Subcutaneous abdominal adipose tissue (tissue), 5 donors: ENCODE measurements around the gene KCNMB2.

Experiments used
- H3K27ac ChIP-seq: one replicate; pipeline ENCODE4 v1.7.0; 2013; ENCODE audit warnings: low read depth, mild to moderate bottlenecking, inconsistent platforms, low read length, moderate library complexity
- H3K27me3 ChIP-seq, 5 donors: one replicate each; pipeline ENCODE4 v1.7.0; 2013; ENCODE audit warnings: low read length in 5 of 5, inconsistent platforms in 1 of 5; ENCODE audit not compliant: control insufficient read depth in 5 of 5, insufficient read depth in 4 of 5
- H3K36me3 ChIP-seq, 5 donors: one replicate each; pipeline ENCODE4 v1.7.0; 2013; ENCODE audit warnings: low read length in 5 of 5; ENCODE audit not compliant: control insufficient read depth in 5 of 5, insufficient read depth in 5 of 5
- H3K4me1 ChIP-seq, 5 donors: one replicate each; pipeline ENCODE4 v1.7.0; 2013; ENCODE audit warnings: low read length in 5 of 5, mild to moderate bottlenecking in 3 of 5, moderate library complexity in 1 of 5; ENCODE audit not compliant: control insufficient read depth in 5 of 5, insufficient read depth in 5 of 5
- H3K4me3 ChIP-seq, 5 donors: one replicate each; pipeline ENCODE4 v1.7.0; 2013; ENCODE audit warnings: low read length in 5 of 5, low read depth in 1 of 5
- H3K9ac ChIP-seq, 5 donors: one replicate each; pipeline ENCODE4 v1.7.0; 2013; ENCODE audit warnings: low read length in 5 of 5, mild to moderate bottlenecking in 4 of 5, moderate library complexity in 3 of 5
- H3K9me3 ChIP-seq, 5 donors: one replicate each; pipeline ENCODE4 v1.7.0; 2013; ENCODE audit warnings: low read length in 5 of 5; ENCODE audit not compliant: control insufficient read depth in 5 of 5
- donor health status: healthy.
- donor health status: healthy.
- donor health status: healthy.
- donor health status: healthy.
- donor health status: healthy.

The KCNMB2 gene

GRCh38 chr3:178680037-178680436 is 143.8 kb downstream of the KCNMB2 start:
- Histone ChIP-seq H3K4me3 (no peak overlapping the region), H3K36me3 (no peaks in the 10 kb centered on the region), H3K9me3 (peaks cover 0 to 4% (median 0%) of the 10 kb centered on the region in 5 donors), H3K27me3 (no peaks in the 10 kb centered on the region), H3K4me1 (no peaks in the 10 kb centered on the region), H3K9ac (no peak overlapping the region), H3K27ac (no peak overlapping the region)

DNA sequence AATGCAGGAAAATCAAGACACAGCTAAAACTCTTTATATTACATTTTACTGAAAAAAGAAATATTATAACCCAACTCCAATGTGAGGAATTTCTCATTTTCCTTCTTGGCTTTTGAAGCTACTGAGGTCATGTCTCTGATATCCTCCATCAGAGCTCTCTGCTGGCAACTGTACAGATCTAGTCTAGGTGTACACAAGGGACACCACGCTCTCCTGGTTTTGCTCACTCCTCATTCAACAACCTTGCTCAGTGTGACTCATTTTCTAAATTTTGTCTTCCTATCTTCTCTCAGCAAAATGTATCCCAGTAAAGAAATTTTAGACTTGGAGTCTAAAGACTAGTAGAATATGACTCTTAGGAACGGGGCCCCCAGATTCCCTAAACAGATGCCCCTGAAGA is 144.3 kb downstream of the KCNMB2 start:
- no peaks in the 10 kb centered on the region for H3K4me1 ChIP-seq
- no peak overlapping the region for H3K27ac ChIP-seq
- no peaks in the 10 kb centered on the region for H3K27me3 ChIP-seq

GRCh38 chr3:178684881-178685590 is 148.8 kb downstream of the KCNMB2 start:
- H3K27ac ChIP-seq, result no peak overlapping the region
- H3K4me3 ChIP-seq, result no peak overlapping the region
- H3K27me3 ChIP-seq, result no peaks in the 10 kb centered on the region
- H3K4me1 ChIP-seq, result no peaks in the 10 kb centered on the region
- no peaks in the 10 kb centered on the region for H3K36me3 ChIP-seq
- H3K9me3 ChIP-seq, result peaks cover 0 to 4% (median 0%) of the 10 kb centered on the region in 5 donors
- H3K9ac ChIP-seq, result no peak overlapping the region

More for the DNA sequence above, 144.3 kb downstream of the KCNMB2 start:
- H3K4me3 ChIP-seq, result no peak overlapping the region
- peaks cover 0 to 4% (median 0%) of the 10 kb centered on the region in 5 donors for H3K9me3 ChIP-seq
- no peak overlapping the region for H3K9ac ChIP-seq
- H3K36me3 ChIP-seq, result no peaks in the 10 kb centered on the region

DNA sequence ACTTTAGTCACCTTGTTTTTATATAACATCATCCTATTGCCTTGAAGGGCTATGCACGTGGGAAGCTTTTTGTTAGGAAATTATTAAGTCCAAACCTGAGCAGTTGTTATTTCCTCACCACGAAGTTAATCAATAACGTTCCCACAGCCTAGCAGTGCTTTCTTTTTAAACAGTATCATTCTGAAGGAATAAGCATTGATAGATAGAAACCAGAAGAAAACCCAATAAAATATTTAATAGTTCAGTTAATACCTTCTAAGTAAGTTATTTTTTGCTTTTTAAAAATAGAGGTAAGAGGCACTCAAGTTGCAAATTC is 149.3 kb downstream of the KCNMB2 start:
- no peaks in the 10 kb centered on the region for H3K27me3 ChIP-seq
- no peak overlapping the region for H3K27ac ChIP-seq

DNA sequence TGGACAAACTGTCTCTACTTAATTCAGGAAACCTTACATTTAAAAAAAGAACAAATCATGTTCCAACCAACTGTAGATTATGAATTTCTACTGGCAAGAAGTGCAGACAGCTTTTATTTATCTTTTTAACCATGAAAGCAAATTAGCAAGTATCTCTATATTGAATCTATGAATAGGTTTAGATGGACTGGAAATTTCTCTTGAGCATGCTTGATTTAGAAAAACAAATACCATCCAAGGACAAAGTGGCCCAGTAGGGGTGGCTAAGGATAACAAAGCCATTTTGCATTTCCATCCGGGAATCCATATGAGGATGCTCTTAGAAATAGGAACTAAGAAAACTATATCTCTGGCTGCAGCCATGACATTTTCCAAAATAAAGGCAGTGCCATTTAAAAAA is 150.6 kb downstream of the KCNMB2 start:
- Histone ChIP-seq H3K27me3 (no peaks in the 10 kb centered on the region), H3K27ac (no peak overlapping the region), H3K4me3 (no peak overlapping the region), H3K4me1 (no peaks in the 10 kb centered on the region), H3K9ac (no peak overlapping the region), H3K9me3 (peaks cover 0 to 4% (median 0%) of the 10 kb centered on the region in 5 donors), H3K36me3 (no peaks in the 10 kb centered on the region)

More for the DNA sequence above, 149.3 kb downstream of the KCNMB2 start:
- Histone ChIP-seq H3K4me1 (no peaks in the 10 kb centered on the region), H3K9ac (no peak overlapping the region), H3K36me3 (no peaks in the 10 kb centered on the region), H3K9me3 (peaks cover 0 to 4% (median 0%) of the 10 kb centered on the region in 5 donors), H3K4me3 (no peak overlapping the region)

GRCh38 chr3:178690571-178690970 is 154.3 kb downstream of the KCNMB2 start:
- Histone ChIP-seq H3K27me3 (no peaks in the 10 kb centered on the region), H3K9ac (no peak overlapping the region), H3K36me3 (no peaks in the 10 kb centered on the region)

DNA sequence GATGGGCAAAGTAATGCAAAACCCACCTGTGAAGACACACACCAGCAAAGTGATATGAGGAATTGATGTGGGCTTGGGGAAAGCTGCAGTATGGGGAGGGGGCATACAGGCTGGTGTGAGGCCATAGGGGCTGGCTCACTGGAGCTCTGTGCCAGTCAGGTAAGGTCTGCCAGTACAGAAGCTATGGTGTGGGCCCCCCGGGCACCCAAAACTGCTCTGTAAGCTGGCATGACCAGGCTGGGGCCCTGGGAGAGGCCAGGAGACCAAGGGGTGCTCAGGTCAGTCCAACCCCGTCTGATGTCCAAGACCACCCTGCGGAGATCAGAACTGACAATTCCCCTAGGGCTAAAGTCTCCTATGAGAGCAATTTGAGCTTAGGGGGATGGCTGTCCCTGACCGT is 163.1 kb downstream of the KCNMB2 start:
- Histone ChIP-seq H3K9ac (no peak overlapping the region), H3K9me3 (peaks cover 0 to 18% (median 8%) of the 10 kb centered on the region in 5 donors), H3K36me3 (no peaks in the 10 kb centered on the region), H3K27me3 (no peaks in the 10 kb centered on the region), H3K4me3 (no peak overlapping the region), H3K27ac (no peak overlapping the region), H3K4me1 (peaks cover 0 to 6% (median 0%) of the 10 kb centered on the region in 5 donors)

More at GRCh38 chr3:178690571-178690970, 154.3 kb downstream of the KCNMB2 start:
- no peaks in the 10 kb centered on the region for H3K4me1 ChIP-seq
- H3K27ac ChIP-seq, result no peak overlapping the region
- H3K9me3 ChIP-seq, result peaks cover 0 to 4% (median 0%) of the 10 kb centered on the region in 5 donors
- H3K4me3 ChIP-seq, result no peak overlapping the region

DNA sequence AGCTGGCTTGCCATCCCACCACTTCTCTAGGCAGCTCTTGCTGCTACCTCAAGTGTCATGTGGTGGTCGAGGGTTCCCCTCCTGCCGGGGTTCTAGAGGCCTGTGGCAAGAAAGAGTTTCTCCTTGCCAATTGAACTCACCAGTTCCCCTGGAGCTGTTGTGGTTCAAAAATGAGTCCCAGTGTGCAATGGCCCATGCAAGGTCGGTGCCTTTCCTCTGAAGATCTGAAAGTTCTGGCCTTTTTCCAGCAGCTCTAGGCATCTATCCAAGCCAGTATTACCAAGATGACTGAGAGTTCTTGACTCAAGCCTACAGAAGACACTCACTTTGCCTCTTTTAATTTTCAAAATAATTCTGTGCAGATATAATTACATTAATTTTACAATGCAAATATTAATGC is 163.6 kb downstream of the KCNMB2 start:
- Histone ChIP-seq H3K36me3 (no peaks in the 10 kb centered on the region), H3K9me3 (peaks cover 0 to 18% (median 8%) of the 10 kb centered on the region in 5 donors), H3K4me1 (peaks cover 0 to 6% (median 0%) of the 10 kb centered on the region in 5 donors), H3K9ac (no peak overlapping the region), H3K4me3 (no peak overlapping the region), H3K27me3 (no peaks in the 10 kb centered on the region), H3K27ac (no peak overlapping the region)

DNA sequence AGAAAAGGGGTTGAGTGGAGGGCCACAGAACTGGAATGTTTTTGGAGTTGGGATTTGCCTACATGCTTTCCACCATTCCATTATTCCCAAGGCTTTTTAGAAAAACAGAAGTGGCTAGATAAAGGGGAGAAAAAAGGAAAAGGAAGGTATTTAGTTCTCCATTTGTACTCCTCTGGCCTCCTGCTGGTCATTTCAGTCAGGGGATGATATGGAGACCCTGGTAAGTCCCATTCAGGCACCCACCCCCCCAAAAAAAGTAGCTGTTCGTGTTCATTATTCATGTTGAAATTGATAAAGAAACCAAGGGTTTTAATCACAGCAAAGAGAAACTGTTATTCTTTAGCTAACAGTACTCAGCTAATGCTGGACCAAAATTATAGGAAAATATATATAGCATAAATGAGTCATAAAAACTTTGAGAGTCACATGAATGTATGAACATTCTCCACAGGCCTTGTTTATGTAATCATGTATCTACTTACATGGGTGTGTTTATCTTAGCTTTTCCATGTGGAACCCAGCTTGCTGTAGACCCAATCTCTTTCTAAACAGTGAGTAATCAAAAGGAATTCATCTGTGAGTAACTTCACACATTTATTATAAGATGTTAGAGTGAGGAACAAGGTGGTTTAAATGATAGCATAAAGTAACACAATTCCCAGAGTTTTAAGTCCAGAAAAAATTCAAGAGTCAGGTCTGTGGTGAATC is 167.2 kb downstream of the KCNMB2 start:
- H3K27me3 ChIP-seq, result no peaks in the 10 kb centered on the region
- H3K27ac ChIP-seq, result no peak overlapping the region
- no peak overlapping the region for H3K9ac ChIP-seq
- H3K4me3 ChIP-seq, result no peak overlapping the region
- peaks cover 0 to 4% (median 3%) of the 10 kb centered on the region in 5 donors for H3K9me3 ChIP-seq
- H3K36me3 ChIP-seq, result no peaks in the 10 kb centered on the region
- peaks cover 0 to 6% (median 0%) of the 10 kb centered on the region in 5 donors for H3K4me1 ChIP-seq

- H3K9me3 ChIP-seq, result no peaks in the 10 kb centered on the region
- no peak overlapping the region for H3K4me3 ChIP-seq
- H3K9ac ChIP-seq, result no peak overlapping the region
- no peak overlapping the region for H3K27ac ChIP-seq
- H3K4me1 ChIP-seq, result no peaks in the 10 kb centered on the region
- H3K36me3 ChIP-seq, result no peaks in the 10 kb centered on the region
- H3K27me3 ChIP-seq, result no peaks in the 10 kb centered on the region
Measured at GRCh38 chr3:178705925-178706324, 169.7 kb downstream of the KCNMB2 start.
